HK-2 (cell line): ENCODE data around the gene PRKCA.
"Not testable (repeated sequence)": the region's sequence is repeated elsewhere in the genome, so short reads cannot be mapped to it uniquely, and the experiment has no call there.

Experiments
- DNase-seq: peaks from one replicate; pipeline ENCODE4 v3.0.0-alpha.2; 2018; ENCODE audit not compliant: unreplicated experiment

Gene PRKCA

DNA sequence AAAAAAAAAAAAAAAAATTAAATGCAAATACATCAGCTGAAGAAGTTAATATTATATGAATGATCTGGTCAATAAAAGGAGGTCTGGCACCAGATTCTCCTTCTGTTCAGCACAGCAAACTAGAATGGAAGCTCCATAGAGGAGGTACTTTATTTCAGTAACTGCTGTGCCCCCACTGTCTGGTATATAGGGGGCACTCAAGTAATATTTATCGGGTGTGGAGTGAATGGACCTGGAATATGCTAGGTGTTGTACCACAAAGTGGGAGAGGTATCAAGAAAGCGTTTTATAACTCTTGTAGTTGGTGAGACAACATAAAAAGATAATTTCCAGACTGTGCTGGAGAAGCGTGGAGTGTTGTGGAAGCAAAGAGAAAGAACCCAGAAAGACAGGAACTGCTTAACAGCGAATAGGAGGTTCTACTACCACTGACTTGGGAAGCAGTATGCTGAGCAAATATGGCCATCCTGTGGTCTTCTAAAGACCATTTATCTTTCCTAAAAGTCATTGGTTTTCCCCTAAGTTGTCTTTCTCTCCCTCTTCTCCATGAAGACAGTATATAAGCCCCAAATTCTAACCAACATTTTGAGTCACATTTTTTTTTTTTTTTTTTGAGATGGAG lies 12.2 kb upstream of the PRKCA start:
- DNase-seq = no peak

DNA sequence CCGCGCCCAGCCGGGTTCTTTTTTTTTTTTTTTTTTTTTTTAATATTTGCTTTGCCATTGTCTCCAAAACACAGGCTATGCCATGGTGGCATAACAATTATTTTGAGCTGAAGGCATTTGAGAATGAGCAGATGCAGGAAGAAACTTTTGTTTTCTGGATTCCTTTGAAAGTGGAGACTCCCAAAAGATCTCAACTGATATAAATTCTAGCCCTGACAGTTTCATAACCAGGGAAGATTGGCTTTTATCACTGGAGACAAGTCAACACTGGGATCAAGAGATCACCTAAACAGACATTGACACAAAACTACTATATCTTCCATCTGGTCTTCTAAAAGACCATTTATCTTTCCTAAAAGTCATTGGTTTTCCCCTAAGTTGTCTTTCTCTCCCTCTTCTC lies 10.1 kb upstream of the PRKCA start:
- no peak for DNase-seq

DNA sequence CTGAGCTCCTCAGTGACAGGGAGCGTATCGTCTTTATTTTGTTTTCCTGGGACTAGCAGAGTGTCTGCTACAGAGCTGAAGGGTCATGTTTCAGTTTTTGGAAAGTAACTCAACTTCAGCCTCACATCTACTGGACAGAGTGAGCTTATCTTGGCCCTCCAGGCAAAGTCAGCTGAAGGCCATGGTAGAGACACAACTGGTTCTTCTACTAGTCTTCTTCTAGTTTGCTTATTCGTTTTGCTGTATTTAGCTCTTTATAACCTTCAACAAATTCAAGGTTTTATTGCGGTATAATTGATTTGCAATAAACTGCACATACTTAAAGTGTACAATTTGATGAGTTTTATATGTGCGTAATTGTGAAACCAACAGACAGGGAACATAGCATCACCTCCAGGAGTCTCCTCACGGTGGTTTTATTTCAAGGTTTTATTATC lies 6.1 kb upstream of the PRKCA start:
- no peak for DNase-seq

GRCh38 chr17:66297443-66297842 lies 5.0 kb upstream of the PRKCA start:
- not testable (repeated sequence) for DNase-seq

- no peak for DNase-seq
Observed at GRCh38 chr17:66299711-66300110, 2.7 kb upstream of the PRKCA start.

DNA sequence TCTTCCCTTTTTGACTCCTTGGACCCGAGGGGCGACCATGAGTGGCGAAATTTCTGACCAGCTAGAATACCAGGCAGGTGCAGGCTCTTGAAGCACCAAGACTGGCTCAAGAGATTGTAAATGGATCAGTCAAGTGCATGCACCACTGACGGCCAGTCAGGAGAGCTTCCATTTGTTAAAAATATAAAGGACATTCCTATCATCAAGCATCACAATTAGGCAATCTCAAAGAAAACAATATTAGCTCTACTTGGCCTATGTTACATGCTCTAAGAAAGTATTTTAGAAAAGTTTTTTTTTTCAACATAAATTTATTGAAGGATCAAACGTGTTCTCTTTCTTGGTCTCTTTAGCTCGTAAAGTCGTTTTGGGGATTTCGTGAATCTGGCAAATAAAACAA lies 1.5 kb upstream of the PRKCA start:
- no peak for DNase-seq

GRCh38 chr17:66301367-66301863 lies 998 bp upstream of the PRKCA start:
- DNase-seq = no peak

DNA sequence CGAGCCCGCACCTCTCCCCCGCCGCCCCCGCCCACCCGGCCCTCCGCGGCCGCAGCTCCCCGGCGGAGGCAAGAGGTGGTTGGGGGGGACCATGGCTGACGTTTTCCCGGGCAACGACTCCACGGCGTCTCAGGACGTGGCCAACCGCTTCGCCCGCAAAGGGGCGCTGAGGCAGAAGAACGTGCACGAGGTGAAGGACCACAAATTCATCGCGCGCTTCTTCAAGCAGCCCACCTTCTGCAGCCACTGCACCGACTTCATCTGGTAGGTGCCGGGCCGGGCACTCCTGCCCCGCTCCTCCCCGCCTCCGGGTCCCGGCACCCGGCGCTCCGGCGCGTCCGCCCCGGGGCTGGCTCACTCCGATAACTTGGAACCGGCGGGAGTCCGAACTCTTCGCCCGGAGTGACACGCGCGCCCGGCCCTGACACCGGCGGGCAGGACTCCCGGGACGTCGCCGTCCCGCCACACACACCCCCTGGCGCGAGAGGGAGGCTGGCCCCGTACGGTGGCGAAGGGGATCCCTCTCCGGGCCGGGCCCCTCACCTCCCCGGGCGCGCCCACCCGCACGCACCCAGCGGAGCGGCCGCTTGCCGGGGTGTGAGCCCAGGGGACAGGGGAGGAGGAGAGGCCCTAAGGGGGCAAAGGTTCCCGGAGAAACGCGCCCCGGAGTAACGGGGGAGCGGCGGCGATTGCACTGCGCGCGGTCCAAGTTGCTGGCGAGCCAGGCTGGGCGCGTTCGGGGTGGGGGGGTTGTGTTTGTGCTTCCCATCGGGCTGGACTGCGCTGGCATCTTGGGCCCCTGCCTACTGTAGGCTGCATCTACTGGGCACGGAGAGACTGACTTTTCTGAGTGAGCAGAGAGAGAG lies 581 bp downstream of the PRKCA start:
- DNase-seq = peak; percentile 63

GRCh38 chr17:66304304-66305174 lies 2.1 kb downstream of the PRKCA start:
- DNase-seq = peak; percentile 41

DNA sequence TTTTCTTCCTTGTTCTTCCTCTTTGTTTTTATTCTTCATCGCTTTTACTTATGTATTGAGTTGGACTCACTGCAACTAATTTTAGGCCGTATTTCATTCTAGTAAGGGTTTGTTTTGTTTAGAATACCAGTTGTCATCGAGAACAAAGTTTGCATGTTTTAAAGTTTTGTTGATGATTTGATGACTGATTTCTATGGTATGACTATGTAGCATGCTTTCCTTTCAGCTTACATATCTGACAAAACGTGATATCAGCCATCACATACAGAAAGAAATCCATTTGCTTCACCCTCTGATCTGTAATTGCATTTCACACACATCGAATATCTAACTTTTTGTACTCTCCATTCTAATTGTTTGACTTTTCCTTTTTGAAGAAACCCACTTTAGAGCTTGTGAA lies 4.0 kb downstream of the PRKCA start:
- DNase-seq = no peak

- DNase-seq = no peak
Observed at GRCh38 chr17:66307257-66307656, 4.8 kb downstream of the PRKCA start.

DNA sequence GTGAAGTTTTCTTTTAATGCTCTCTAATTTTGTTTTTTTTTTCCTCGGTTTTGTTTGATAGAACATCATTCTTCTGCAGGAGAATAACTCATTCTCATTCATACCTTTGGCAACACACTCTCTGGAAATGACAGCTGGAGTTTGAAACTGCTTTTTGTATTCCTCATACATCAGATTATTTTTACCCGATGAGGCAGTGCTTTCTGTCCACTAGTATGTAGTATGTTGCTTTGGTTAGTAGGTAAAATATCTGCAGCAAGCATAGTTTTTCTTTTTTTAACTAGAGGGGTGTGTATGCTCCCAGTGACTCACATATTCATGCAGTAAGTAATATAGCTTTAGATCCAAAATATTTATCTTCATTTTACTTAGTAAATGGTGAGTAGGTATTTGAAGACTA lies 6.4 kb downstream of the PRKCA start:
- DNase-seq = no peak

- no peak for DNase-seq
Observed at GRCh38 chr17:66309793-66310192, 7.4 kb downstream of the PRKCA start.

GRCh38 chr17:66310528-66311148 lies 8.2 kb downstream of the PRKCA start:
- DNase-seq = no peak

DNA sequence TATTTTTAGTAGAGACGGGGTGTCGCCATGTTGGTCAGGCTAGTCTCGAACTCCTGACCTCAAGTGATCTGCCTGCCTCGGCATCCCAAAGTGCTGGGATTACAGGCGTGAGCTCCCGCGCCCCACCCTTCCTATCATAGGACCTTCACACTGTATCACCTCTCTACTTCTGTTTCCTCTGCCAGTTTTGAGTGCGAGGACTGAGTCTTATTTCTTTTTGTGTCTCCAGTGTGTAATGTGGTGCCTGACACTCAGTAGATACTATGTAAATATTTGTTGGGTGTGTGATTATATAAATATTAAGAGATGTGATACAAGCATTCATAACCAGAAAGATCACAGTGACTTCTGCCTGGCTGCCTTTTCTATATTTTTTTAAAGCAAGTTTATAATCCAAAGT lies 10.5 kb downstream of the PRKCA start:
- DNase-seq = no peak

- no peak for DNase-seq
Observed at GRCh38 chr17:66313325-66313724, 10.9 kb downstream of the PRKCA start.

DNA sequence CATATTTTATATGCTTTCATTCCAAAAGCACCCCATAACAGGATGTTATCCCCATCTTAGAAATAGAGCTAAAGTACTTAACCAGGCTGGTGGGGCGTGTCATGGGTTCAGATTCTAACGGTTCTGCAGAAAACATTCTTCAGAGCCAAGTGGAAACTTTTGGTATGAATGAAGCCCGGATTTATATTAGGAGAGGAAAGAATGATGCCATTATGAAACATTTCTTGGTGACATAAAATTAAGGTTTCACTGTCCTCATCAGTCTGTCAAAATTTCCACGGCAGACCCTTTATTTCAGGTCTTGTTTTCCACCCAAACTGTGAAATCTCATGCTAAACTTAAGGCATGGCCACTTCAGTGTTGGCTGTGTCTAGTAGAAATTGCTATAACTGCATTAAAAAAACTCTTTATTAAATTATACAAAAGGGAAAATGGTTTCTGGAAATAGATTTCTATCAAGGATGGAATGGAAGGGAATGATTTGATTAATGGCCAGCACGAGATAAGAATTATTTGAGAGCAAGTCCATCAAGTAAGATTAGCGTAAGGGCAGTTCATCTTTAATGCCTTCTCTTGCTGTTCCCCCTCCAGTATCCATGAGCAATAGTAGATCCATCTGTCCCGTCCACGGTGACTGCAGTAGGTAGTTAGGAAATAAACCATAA lies 11.7 kb downstream of the PRKCA start:
- no peak for DNase-seq

DNA sequence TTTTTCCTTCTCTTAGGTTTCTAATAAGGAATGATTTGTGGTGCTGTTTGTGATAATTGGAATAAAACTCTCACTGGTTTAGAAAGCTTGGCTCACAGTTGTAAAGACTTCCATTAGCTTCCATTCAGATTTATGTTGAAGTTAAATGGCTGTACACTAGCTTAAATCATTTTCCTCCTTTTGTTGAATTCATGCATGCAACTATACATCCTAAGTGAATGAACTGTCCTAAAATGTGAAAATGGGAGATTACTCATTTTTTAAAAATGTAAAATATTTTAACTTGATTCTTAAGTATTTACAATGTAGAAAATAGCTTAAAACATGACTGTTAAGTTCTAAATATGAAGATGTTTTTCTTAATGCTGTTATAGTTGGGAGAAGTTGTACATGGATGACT lies 15.2 kb downstream of the PRKCA start:
- DNase-seq = no peak

DNA sequence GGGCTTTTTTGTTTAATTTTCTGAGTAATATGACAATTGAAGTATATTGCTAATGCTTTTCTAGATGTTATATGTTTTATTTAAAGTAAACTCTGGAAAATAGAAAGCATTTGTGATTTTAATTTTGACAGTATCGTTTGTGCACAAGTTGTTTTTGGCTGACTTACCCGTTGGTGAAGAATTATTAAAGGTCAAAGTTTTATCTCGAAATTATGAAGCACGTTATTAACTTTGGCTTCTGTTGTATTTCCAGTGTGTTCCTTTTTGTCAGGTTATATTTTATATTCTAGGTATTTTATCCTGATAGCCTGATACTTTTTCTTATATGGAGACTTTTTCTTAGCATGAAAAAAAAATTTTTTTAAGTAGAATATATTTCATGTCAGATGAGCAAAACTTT lies 16.8 kb downstream of the PRKCA start:
- no peak for DNase-seq

DNA sequence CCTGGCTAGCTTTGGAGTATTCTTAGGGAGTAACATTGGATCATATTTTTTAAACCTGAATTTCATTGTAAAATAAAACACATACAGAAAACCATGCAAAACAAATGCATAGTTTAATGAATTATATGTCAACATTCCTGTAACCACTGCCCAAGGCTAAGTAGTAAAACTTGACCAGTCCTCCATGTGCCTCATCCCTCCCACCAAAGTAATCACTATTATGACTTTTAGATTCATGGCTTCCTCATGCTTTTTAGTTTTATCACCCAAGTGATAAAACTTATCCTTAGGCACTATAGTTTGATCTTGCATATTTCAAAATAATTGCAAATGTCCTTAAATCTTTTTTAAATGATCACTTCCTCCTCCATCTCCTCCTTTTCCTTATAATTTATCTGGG lies 20.4 kb downstream of the PRKCA start:
- DNase-seq = no peak

- not testable (repeated sequence) for DNase-seq
Observed at GRCh38 chr17:66324381-66325004, 22.1 kb downstream of the PRKCA start.
